WTC11 (cell line): Measurements from ENCODE around the gene OPALIN. TPM values are rescaled to one million over a fixed set of nuclear protein-coding genes. Genes with fewer than 3 reads are reported as not detected.

Experiments used
- ATAC-seq: fragments of 200-7000 bp; cut with Tn5 transposase; 2 replicates; pipeline ENCODE4 v1.10.0; 2021; ENCODE audit warnings: mild to moderate bottlenecking, moderate library complexity
- CTCF ChIA-PET: fragments of 300-600 bp; sonication (Branson Sonifier 250); formaldehyde crosslinking; loops from one replicate; lab custom pipeline; 2021; ENCODE audit warnings: antibody characterized with exemption; lab: Charles Lee
- POLR2A ChIA-PET: fragments of 350-600 bp; sonication (Branson Sonifier 250); formaldehyde crosslinking; loops from one replicate; lab custom pipeline; 2021; ENCODE audit warnings: antibody characterized with exemption; lab: Charles Lee
- DNase-seq: peaks from one replicate; pipeline ENCODE4 v3.0.0; 2021; ENCODE audit warnings: low spot score
- H3K27ac Mint-ChIP-seq: 2 replicates; pipeline ENCODE4 v1.8.0; 2021; ENCODE audit warnings: mixed read lengths
- H3K27me3 Mint-ChIP-seq: 2 replicates; pipeline ENCODE4 v1.8.0; 2021; ENCODE audit warnings: low read depth, mild to moderate bottlenecking, moderate library complexity, mixed read lengths
- H3K36me3 Mint-ChIP-seq: 2 replicates; pipeline ENCODE4 v1.8.0; 2021; ENCODE audit warnings: mixed read lengths
- H3K4me1 Mint-ChIP-seq: 2 replicates; pipeline ENCODE4 v1.8.0; 2022; ENCODE audit warnings: mixed read lengths
- H3K4me3 Mint-ChIP-seq: 2 replicates; pipeline ENCODE4 v1.8.0; 2021; ENCODE audit warnings: mild to moderate bottlenecking, moderate library complexity, mixed read lengths
- H3K9me3 Mint-ChIP-seq: 2 replicates; pipeline ENCODE4 v1.8.0; 2021; ENCODE audit warnings: mixed read lengths
- E2F5 ChIP-seq: sonication (generic); formaldehyde crosslinking; IDR thresholded peaks from 2 replicates; pipeline ENCODE4 v1.8.1; 2022; ENCODE audit warnings: mild to moderate bottlenecking, moderate library complexity, missing genetic modification reagents
- FOXP1 ChIP-seq: sonication (generic); formaldehyde crosslinking; IDR thresholded peaks from 2 replicates; pipeline ENCODE4 v1.8.0; 2022; ENCODE audit warnings: missing genetic modification reagents, mild to moderate bottlenecking, moderate library complexity, borderline replicate concordance
- JUN ChIP-seq: sonication (generic); formaldehyde crosslinking; IDR thresholded peaks from 2 replicates; pipeline ENCODE4 v1.8.0; 2023; ENCODE audit warnings: mild to moderate bottlenecking, missing genetic modification reagents
- OVOL2 ChIP-seq: fragments of 250-450 bp; sonication (Bioruptor Pico); IDR thresholded peaks from 2 replicates; pipeline ENCODE4 v1.9.0; 2021; ENCODE audit warnings: mild to moderate bottlenecking, borderline replicate concordance
- RORB ChIP-seq: fragments of 250-450 bp; sonication (Bioruptor Pico); IDR thresholded peaks from 2 replicates; pipeline ENCODE4 v1.9.0; 2021; ENCODE audit warnings: mild to moderate bottlenecking
- SMAD3 ChIP-seq: sonication (generic); formaldehyde crosslinking; IDR thresholded peaks from 2 replicates; pipeline ENCODE4 v1.8.0; 2022; ENCODE audit warnings: missing genetic modification reagents, mild to moderate bottlenecking, borderline replicate concordance
- SOX15 ChIP-seq: fragments of 250-450 bp; sonication (Bioruptor Pico); IDR thresholded peaks from 2 replicates; pipeline ENCODE4 v1.9.0; 2021; ENCODE audit warnings: mild to moderate bottlenecking
- SP1 ChIP-seq: sonication (generic); formaldehyde crosslinking; conservative IDR thresholded peaks from 2 replicates; pipeline ENCODE4 v1.8.1; 2022; ENCODE audit warnings: missing genetic modification reagents
- STAT6 ChIP-seq: sonication (generic); formaldehyde crosslinking; conservative IDR thresholded peaks from 2 replicates; pipeline ENCODE4 v1.8.1; 2023; ENCODE audit warnings: mild to moderate bottlenecking, low read depth, missing genetic modification reagents, moderate library complexity
- TEAD1 ChIP-seq: sonication (generic); formaldehyde crosslinking; IDR thresholded peaks from 2 replicates; pipeline ENCODE4 v1.8.0; 2022; ENCODE audit warnings: mild to moderate bottlenecking, missing genetic modification reagents
- ZBTB21 ChIP-seq: sonication (generic); formaldehyde crosslinking; IDR thresholded peaks from 2 replicates; pipeline ENCODE4 v1.8.1; 2023; ENCODE audit warnings: mild to moderate bottlenecking, missing genetic modification reagents, borderline replicate concordance
- ZNF219 ChIP-seq: sonication (generic); formaldehyde crosslinking; IDR thresholded peaks from 2 replicates; pipeline ENCODE4 v1.8.0; 2023; ENCODE audit warnings: missing genetic modification reagents, mild to moderate bottlenecking, borderline replicate concordance
- ZNF232 ChIP-seq: sonication (generic); formaldehyde crosslinking; IDR thresholded peaks from 2 replicates; pipeline ENCODE4 v1.8.0; 2022; ENCODE audit warnings: mild to moderate bottlenecking, missing genetic modification reagents
- ZNF281 ChIP-seq: sonication (generic); formaldehyde crosslinking; IDR thresholded peaks from 2 replicates; pipeline ENCODE4 v1.8.0; 2023; ENCODE audit warnings: mild to moderate bottlenecking, missing genetic modification reagents
- total RNA-seq: library from RNA; stranded (reverse); gene quantifications from 3 replicates; pipeline ENCODE4 v1.2.3, GENCODE V29; 2021
- TF ChIP-seq, protein P1 (sequence below): sonication (generic); formaldehyde crosslinking; IDR thresholded peaks from 2 replicates; pipeline ENCODE4 v1.8.0; 2022; ENCODE audit warnings: mild to moderate bottlenecking, missing genetic modification reagents
- TF ChIP-seq, protein P2 (sequence below): sonication (generic); formaldehyde crosslinking; conservative IDR thresholded peaks from 2 replicates; pipeline ENCODE4 v1.8.1; 2022; ENCODE audit warnings: mild to moderate bottlenecking, missing genetic modification reagents

Gene OPALIN
- total RNA-seq, 1 experiment from 2014 or later = 0.04 TPM

- CTCF ChIA-PET = interaction anchor here (1.0 to 1.5 kb wide), 3 partner anchors 22 to 113 kb away, joined by 3 to 6 read pairs (median 3); partner anchors contain the start of gene TLL2
- Mint-ChIP-seq H3K36me3 (no peaks in the 10 kb centered on the region), H3K4me3 (no peak overlapping the region)
Measured at GRCh38 chr10:96400465-96400864, 41.7 kb upstream of the OPALIN start.

DNA sequence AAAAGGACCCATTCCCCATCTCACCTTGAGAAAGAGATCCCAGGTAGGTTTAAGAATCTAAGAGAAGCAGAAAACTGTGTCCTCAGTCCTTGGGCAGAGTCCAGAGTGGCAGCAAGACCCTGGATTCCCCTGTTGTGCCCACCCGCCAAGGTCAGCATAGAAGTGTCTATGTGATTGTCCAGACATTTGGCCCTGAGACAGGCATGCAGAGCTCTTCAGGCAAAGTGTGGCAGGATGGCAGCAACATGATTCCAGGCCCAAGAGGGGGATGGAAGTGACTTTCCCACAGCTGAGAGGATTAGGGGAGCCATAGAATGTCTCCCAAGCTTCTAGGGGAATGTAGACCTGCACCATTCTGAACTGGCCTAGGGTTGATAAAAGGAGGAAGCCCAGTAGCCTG, 39.1 kb upstream of the OPALIN start:
- POLR2A ChIA-PET = no interaction called here
- no peak for ATAC-seq
- CTCF ChIA-PET = interaction anchor here (0.5 kb wide), 1 partner anchor 168 kb away, joined by 3 read pairs; no protein-coding TSS in a partner anchor
- Mint-ChIP-seq H3K27me3 (no peaks in the 10 kb centered on the region), H3K4me3 (no peak overlapping the region), H3K27ac (no peak overlapping the region), H3K4me1 (peaks cover 35% of the 10 kb centered on the region), H3K36me3 (no peaks in the 10 kb centered on the region; the same call in 1 of the 2 replicates), H3K9me3 (no peaks in the 10 kb centered on the region)
- DNase-seq = no peak
- TF ChIP-seq JUN (CRISPR knock-in tag) (no peak), FOXP1 (no peak), SOX15 (CRISPR knock-in tag) (no peak), SMAD3 (CRISPR knock-in tag) (no peak), OVOL2 (CRISPR knock-in tag) (no peak), ZNF281 (CRISPR knock-in tag) (no peak), E2F5 (CRISPR knock-in tag) (no peak)

More at GRCh38 chr10:96400465-96400864, 41.7 kb upstream of the OPALIN start:
- POLR2A ChIA-PET = no interaction called here
- TF ChIP-seq, protein P1, sequence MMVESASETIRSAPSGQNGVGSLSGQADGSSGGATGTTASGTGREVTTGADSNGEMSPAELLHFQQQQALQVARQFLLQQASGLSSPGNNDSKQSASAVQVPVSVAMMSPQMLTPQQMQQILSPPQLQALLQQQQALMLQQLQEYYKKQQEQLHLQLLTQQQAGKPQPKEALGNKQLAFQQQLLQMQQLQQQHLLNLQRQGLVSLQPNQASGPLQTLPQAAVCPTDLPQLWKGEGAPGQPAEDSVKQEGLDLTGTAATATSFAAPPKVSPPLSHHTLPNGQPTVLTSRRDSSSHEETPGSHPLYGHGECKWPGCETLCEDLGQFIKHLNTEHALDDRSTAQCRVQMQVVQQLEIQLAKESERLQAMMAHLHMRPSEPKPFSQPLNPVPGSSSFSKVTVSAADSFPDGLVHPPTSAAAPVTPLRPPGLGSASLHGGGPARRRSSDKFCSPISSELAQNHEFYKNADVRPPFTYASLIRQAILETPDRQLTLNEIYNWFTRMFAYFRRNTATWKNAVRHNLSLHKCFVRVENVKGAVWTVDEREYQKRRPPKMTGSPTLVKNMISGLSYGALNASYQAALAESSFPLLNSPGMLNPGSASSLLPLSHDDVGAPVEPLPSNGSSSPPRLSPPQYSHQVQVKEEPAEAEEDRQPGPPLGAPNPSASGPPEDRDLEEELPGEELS (CRISPR knock-in tag) = no peak
- TF ChIP-seq, protein P2, sequence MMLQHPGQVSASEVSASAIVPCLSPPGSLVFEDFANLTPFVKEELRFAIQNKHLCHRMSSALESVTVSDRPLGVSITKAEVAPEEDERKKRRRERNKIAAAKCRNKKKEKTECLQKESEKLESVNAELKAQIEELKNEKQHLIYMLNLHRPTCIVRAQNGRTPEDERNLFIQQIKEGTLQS (CRISPR knock-in tag) = no peak
- TF ChIP-seq RORB (no peak), E2F5 (CRISPR knock-in tag) (no peak), STAT6 (CRISPR knock-in tag) (no peak), TEAD1 (CRISPR knock-in tag) (no peak), SP1 (CRISPR knock-in tag) (no peak), ZNF232 (CRISPR knock-in tag) (no peak), ZNF219 (CRISPR knock-in tag) (no peak), ZNF281 (CRISPR knock-in tag) (no peak), ZBTB21 (CRISPR knock-in tag) (no peak)
- peaks cover 38% of the 10 kb centered on the region for H3K4me1 Mint-ChIP-seq
- DNase-seq = no peak
- no peak for ATAC-seq
- H3K27me3 Mint-ChIP-seq = no peaks in the 10 kb centered on the region
- H3K9me3 Mint-ChIP-seq = no peaks in the 10 kb centered on the region
- H3K27ac Mint-ChIP-seq = no peak overlapping the region
